Ishikawa (cell line): ENCODE measurements around the gene HPCAL4.

Experiments used
- CEBPB ChIP-seq: IDR thresholded peaks from 2 replicates; pipeline ENCODE4 v1.6.1; 2012
- CREB1 ChIP-seq: IDR thresholded peaks from 2 replicates; pipeline ENCODE4 v1.6.1; 2012; ENCODE audit warnings: low read depth
- EGR1 ChIP-seq: IDR thresholded peaks from 2 replicates; pipeline ENCODE4 v1.6.1; 2012
- EP300 ChIP-seq: IDR thresholded peaks from 2 replicates; pipeline ENCODE4 v1.6.1; 2012; ENCODE audit warnings: borderline replicate concordance
- FOXM1 ChIP-seq: IDR thresholded peaks from 2 replicates; pipeline ENCODE4 v1.6.1; 2012; ENCODE audit warnings: low read depth, borderline replicate concordance
- NFIC ChIP-seq: IDR thresholded peaks from 2 replicates; pipeline ENCODE4 v1.6.1; 2012
- RAD21 ChIP-seq: IDR thresholded peaks from 2 replicates; pipeline ENCODE4 v1.6.1; 2012; ENCODE audit warnings: low read depth
- TAF1 ChIP-seq: IDR thresholded peaks from 2 replicates; pipeline ENCODE4 v1.6.1; 2012; ENCODE audit warnings: low read depth, mild to moderate bottlenecking
- TCF12 ChIP-seq: IDR thresholded peaks from 2 replicates; pipeline ENCODE4 v1.6.1; 2012; ENCODE audit warnings: low read depth
- TEAD4 ChIP-seq: IDR thresholded peaks from 2 replicates; pipeline ENCODE4 v1.6.1; 2012
- YY1 ChIP-seq: IDR thresholded peaks from 2 replicates; pipeline ENCODE4 v1.6.1; 2012; ENCODE audit warnings: low read depth
- ZBTB7A ChIP-seq: IDR thresholded peaks from 2 replicates; pipeline ENCODE4 v1.6.1; 2012; ENCODE audit warnings: low read depth
- TF ChIP-seq, protein P1 (sequence below): IDR thresholded peaks from 2 replicates; pipeline ENCODE4 v1.6.1; 2012
- TF ChIP-seq, protein P2 (sequence below): IDR thresholded peaks from 2 replicates; pipeline ENCODE4 v1.6.1; 2012
- TF ChIP-seq, protein P3 (sequence below): IDR thresholded peaks from 2 replicates; pipeline ENCODE4 v1.6.1; 2012; ENCODE audit warnings: low read depth, mild to moderate bottlenecking

The HPCAL4 gene

DNA sequence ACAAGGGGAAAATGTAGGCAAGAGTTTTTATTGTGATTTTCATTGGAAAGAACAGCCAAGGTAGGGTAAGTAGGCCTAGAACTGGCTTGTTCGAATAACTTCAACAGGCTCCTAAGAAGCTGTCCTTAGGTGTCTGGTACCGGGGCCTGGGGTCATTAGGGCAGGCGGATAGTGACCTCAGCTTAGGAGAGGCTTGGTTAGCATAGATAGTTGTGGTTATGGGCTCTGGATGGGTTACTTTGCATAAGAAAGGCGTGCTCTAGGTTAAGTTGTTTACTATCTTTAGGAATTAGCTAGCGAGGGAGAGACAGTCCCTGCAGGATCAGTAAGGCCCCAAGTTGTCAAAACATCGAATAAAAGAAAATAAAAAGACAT lies 20.7 kb upstream of the HPCAL4 start:
- no peak for TF ChIP-seq ZBTB7A
- no peak for TF ChIP-seq TEAD4
- no peak for TF ChIP-seq EGR1
- TF ChIP-seq CEBPB, result no peak
- no peak for TF ChIP-seq FOXM1
- TF ChIP-seq RAD21, result no peak
- TF ChIP-seq, protein P1, sequence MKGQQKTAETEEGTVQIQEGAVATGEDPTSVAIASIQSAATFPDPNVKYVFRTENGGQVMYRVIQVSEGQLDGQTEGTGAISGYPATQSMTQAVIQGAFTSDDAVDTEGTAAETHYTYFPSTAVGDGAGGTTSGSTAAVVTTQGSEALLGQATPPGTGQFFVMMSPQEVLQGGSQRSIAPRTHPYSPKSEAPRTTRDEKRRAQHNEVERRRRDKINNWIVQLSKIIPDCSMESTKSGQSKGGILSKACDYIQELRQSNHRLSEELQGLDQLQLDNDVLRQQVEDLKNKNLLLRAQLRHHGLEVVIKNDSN, result no peak
- TF ChIP-seq YY1, result no peak
- TF ChIP-seq EP300, result no peak
- TF ChIP-seq, protein P2, sequence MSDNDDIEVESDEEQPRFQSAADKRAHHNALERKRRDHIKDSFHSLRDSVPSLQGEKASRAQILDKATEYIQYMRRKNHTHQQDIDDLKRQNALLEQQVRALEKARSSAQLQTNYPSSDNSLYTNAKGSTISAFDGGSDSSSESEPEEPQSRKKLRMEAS, result no peak
- TF ChIP-seq, protein P3, sequence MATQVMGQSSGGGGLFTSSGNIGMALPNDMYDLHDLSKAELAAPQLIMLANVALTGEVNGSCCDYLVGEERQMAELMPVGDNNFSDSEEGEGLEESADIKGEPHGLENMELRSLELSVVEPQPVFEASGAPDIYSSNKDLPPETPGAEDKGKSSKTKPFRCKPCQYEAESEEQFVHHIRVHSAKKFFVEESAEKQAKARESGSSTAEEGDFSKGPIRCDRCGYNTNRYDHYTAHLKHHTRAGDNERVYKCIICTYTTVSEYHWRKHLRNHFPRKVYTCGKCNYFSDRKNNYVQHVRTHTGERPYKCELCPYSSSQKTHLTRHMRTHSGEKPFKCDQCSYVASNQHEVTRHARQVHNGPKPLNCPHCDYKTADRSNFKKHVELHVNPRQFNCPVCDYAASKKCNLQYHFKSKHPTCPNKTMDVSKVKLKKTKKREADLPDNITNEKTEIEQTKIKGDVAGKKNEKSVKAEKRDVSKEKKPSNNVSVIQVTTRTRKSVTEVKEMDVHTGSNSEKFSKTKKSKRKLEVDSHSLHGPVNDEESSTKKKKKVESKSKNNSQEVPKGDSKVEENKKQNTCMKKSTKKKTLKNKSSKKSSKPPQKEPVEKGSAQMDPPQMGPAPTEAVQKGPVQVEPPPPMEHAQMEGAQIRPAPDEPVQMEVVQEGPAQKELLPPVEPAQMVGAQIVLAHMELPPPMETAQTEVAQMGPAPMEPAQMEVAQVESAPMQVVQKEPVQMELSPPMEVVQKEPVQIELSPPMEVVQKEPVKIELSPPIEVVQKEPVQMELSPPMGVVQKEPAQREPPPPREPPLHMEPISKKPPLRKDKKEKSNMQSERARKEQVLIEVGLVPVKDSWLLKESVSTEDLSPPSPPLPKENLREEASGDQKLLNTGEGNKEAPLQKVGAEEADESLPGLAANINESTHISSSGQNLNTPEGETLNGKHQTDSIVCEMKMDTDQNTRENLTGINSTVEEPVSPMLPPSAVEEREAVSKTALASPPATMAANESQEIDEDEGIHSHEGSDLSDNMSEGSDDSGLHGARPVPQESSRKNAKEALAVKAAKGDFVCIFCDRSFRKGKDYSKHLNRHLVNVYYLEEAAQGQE, result no peak
- no peak for TF ChIP-seq TAF1
- TF ChIP-seq CREB1, result no peak
- TF ChIP-seq NFIC, result no peak

GRCh38 chr1:39711104-39711965 lies 20.1 kb upstream of the HPCAL4 start:
- no peak for TF ChIP-seq CREB1

- TF ChIP-seq EGR1, result no peak
- TF ChIP-seq TCF12, result no peak
- TF ChIP-seq TAF1, result no peak
- TF ChIP-seq, protein P3, result no peak
- no peak for TF ChIP-seq ZBTB7A
- TF ChIP-seq NFIC, result no peak
- TF ChIP-seq, protein P2, result no peak
- no peak for TF ChIP-seq CEBPB
Measured at GRCh38 chr1:39707506-39707905, 16.3 kb upstream of the HPCAL4 start.

DNA sequence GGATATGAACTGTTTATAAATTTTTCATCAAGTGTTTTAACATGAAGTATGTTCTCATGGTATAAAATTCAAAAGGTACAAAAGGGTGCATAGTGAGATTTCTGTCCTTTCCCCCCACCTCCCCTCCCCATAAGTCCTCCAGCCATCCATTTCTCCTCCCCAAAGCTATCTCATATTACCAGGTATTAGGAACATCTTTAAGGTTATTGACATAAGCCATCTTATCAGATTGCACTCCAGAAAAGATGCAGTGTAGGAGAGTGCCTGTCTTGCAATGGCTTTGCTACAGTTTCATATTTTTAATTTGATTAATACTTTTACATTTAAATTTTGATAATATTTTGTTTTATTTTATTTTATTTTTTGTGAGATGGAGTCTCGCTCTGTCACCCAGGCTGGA lies 13.5 kb upstream of the HPCAL4 start:
- TF ChIP-seq RAD21 (no peak), TAF1 (no peak), TEAD4 (no peak), CREB1 (no peak), NFIC (no peak), YY1 (no peak), EP300 (no peak), FOXM1 (no peak), EGR1 (no peak), TCF12 (no peak), ZBTB7A (no peak), CEBPB (no peak)
- TF ChIP-seq, protein P1, result no peak
- TF ChIP-seq, protein P2, result no peak
- TF ChIP-seq, protein P3, result no peak
